NCI-H1105 treated with DMSO at 0.1 percent for 48 hours (cell line): Measurements from ENCODE around the gene TSPAN2.
"Not testable (repeated sequence)": the region's sequence is repeated elsewhere in the genome, so short reads cannot be mapped to it uniquely, and the experiment has no call there.

Experiments used
- DNase-seq: peaks from one replicate; lab custom pipeline; 2025; lab: John Stamatoyannopoulos, UW

Gene TSPAN2

DNA sequence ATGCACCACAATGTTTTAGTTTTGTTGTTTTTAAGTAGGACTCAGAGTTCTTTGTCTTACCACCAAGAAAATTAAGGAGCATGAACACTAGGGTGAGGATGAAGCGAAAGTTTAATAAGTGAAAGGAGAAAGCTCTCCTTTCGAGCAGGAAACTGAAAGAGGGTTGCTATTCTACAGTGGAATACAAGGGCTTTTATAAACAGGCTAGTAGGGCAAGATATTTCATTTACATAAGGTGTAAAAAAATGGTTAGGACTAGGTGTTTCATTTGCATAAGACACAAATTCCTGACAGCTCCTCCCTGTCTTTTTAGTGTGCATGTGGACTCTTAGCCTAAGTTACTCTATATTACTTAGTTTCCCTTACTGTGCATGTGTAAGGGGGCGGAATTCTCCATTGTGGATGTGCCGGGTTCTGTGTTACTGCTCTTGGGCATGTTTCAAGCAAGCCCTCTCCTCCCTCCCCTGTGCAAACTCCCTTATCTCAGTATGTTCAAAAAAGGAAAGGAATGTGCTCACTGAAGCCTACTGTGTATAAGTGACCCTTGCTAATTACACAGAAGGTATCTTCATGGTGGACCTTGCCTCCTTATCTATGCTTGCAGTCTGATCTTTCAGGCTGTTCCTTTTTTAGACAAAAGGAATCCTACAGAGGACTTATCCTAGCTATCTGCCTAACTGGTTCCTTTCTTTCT, 52.3 kb downstream of the TSPAN2 start:
- no peak for DNase-seq

DNA sequence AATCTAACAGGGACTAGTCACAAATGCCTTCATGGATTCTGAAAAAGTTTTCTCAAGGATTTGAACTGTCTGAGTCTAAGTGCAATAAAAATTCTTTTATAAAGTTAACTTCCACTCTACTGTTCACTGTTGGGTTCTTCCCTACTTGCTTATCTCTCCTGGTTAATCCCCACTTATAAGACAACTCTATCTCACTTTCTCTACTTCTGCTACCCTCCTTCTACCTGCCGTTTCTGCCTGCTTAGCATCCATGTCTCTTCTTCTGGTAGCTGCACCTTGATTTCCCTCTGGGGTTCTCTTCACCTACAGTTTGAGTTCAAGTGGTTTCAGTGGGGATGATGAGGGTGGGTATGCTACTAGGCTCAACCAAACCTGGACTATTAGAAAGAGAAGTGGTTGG, 53.7 kb downstream of the TSPAN2 start:
- DNase-seq, result no peak

DNA sequence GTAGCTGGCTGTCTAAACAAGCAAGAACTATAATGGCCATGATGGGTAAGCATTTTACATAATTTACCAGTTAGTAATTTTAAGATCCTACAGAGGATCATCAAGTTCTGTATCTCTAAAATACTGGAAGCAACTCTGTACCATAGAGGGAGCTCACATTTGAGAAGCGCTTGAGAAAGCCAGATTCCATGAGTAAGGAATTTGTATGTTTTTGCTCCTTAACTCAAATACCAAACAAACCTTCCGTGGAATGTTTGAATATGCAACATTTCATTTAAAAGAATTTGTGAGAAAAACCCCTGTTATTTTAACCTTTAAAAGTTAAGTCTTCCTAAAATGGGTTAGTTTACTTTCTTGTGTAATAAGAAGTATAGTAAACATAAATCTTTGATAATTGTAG, 57.7 kb downstream of the TSPAN2 start:
- no peak for DNase-seq

DNA sequence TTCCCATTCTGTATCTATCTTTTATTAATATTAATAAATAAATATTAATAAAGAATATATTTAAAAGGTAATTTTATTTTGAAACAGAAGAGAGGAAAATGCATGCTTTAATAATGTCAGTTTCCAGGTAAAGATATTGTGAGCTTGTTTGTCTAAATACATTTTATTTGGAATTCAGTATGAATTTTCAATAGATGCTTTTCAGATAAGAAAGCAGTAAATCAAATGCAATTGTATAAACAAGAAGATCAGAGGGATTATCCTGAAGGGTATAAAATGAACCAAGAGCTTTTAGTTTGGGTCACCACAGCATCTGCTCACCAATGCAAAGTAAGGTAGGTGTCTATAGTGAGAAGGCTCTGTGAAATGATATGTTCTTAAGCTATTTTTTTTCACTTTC, 59.8 kb downstream of the TSPAN2 start, which contains the start of gene TSHB:
TSHB (plus strand) TSS at position 301 of the 400 bp plus-strand sequence. CDS start 3,537 bp downstream, outside the sequence.
- no peak for DNase-seq

DNA sequence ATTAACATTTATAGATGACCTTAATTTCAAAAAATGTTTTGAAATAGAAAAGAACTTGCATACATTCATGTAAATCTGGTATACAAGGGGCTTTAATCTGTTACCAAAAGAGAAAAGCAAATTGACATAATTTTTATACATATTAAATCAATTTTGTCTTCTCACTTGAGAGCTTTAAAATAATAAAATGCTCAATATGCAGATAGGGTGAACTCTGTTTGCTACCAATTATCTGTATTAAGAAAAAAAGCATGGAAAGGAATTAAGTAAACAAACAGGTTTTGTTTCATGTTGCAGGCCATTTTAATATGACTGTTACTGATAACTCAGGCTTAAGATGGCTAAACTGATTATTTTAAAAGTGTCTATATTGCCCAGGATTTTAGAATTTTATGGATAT, 65.7 kb downstream of the TSPAN2 start:
- DNase-seq, result no peak

DNA sequence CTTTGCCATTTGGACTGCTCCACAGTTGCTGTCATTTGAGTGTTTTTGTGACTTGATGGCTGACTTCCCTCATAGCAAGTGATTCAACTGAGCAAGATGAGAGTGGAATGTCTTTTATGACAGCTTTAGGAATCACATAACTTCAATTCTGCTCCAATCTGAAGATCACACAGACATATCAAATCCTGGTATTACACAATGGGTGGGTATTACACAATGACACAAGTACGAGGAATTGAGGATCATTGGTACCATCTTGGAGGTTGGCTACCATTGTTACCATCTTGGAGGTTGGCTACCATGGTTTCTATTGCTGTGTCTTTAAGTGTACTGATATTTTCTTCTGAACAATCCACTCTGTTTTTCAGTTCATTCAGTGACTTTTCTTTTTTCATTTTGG, 68.2 kb downstream of the TSPAN2 start:
- DNase-seq, result no peak

DNA sequence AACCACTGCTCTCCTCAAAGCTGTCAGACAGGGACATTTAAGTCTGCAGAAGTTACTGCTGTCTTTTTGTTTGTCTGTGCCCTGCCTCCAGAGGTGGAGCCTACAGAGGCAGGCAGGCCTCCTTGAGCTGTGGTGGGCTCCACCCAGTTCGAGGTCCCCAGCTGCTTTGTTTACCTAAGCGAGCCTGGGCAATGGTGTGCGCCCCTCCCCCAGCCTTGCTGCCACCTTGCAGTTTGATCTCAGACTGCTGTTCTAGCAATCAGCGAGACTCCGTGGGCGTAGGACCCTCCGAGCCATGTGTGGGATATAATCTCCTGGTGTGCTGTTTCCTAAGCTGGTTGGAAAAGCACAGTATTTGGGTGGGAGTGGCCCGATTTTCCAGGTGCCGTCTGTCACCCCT, 69.8 kb downstream of the TSPAN2 start:
- DNase-seq, result not testable (repeated sequence)

DNA sequence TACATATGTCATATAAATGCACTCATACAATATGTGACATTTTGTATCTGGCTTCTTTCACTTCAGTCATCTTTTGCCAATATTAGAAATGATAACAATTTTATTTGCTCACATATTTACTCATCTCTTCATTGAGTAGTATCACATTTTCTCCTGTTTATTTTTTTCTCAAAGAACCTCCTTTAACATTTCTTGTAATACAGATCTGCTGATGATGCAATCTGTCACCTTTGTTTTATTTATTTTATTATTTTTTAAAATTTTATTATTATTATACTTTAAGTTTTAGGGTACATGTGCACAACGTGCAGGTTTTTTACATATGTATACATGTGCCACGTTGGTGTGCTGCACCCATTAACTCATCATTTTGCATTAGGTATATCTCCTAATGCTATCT, 75.5 kb downstream of the TSPAN2 start:
- no peak for DNase-seq

DNA sequence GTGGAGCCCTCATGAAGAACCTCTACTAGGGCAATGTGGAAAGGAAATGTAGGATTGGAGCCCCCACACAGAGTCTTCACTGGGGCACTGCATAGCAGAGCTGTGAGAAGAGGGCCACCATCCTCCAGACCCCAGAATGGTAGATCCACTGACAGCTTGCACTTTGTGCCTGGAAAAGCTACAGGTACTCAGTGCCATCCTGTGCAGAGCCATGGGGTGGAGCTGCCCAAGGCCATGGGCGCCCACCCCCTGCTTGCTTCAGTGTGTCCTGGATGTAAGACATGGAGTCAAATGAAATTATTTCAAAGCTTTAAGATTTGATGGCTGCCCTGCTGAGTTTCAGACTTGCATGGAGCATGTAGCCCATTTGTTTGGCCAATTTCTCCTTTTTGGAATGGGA, 76.9 kb downstream of the TSPAN2 start:
- DNase-seq, result no peak

DNA sequence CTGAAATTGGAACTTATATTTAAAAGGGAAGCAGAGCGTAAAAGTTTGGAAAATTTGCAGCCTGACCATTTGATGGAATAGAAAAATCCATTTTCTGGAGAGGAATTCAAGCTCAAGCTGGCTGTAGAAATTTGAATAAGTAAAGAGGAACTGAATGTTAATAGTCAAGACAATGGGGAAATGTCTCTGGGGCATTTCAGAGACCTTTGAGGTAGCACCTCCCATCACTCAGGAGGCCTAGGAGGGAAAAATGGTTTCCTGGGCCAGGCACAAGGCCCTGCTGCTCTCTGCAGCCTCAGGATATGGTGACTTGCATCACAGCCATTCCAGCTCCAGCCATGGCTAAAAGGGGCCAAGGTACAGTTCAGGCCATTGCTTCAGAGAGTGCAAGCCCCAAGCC, 77.3 kb downstream of the TSPAN2 start:
- DNase-seq, result no peak

DNA sequence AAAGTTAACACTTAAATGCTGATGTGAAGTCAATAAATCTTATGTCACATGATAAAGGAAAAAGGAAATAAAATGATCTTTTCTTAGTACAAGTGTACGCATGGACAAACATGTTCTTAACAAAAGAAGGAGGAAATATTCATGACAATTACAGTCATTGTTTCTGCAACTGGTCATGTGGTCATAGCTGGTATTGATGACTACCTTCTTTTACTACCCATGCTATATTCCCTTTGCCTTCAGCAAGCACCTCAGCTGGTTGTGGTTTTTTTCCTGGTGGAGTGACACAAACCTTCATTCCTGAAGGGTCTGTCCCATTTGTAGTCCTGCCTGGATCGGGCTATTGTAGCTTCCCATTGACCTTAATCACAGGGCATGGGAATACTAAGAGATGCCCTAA, 83.1 kb downstream of the TSPAN2 start:
- DNase-seq, result no peak
